Measurements from ENCODE around the gene CACNA2D3. TPM values are rescaled to one million over a fixed set of nuclear protein-coding genes. Genes with fewer than 3 reads are reported as not detected.

CACNA2D3 gene
- total and polyA plus RNA-seq, 2 experiments from 2014 or later: 0.30 to 0.43 TPM

GRCh38 chr3:54427941-54428871 is 305.9 kb downstream of the CACNA2D3 start:
- no peaks in the 10 kb centered on the region for H3K9me3 ChIP-seq (ENCODE audit: low read depth)
- 0 out of 2 replicates have a peak, but pooled peaks cover 5% of the 10 kb centered on the region for H3K4me1 ChIP-seq (ENCODE audit: insufficient read depth)
- H3K9ac ChIP-seq: no peak overlapping the region
- no peaks in the 10 kb centered on the region for H3K79me2 ChIP-seq (ENCODE audit: insufficient read depth)
- peak; percentile 75 for DNase-seq
- H3K27me3 ChIP-seq (replicated peaks; ENCODE audit: insufficient read depth): no peaks in the 10 kb centered on the region
- in situ Hi-C loops (cut with MboI): loop anchor here (25.0 kb wide), 2 partner anchors 1059 to 1309 kb away; partner anchors contain the start of gene WNT5A
- no peaks in the 10 kb centered on the region for H3K9me2 ChIP-seq (ENCODE audit: insufficient read depth)
- H3F3A ChIP-seq (ENCODE audit: insufficient read depth): no peaks in the 10 kb centered on the region
- H3K36me3 ChIP-seq (ENCODE audit: low read depth): no peaks in the 10 kb centered on the region
- no peak overlapping the region for H3K27ac ChIP-seq
- TF ChIP-seq EZH2phosphoT487 (IDR thresholded peaks at IDR 0.05; ENCODE audit: insufficient read depth, low read depth): no peak
- TF ChIP-seq EZH2 (IDR thresholded peaks at IDR 0.05; ENCODE audit: insufficient read depth, poor library complexity, severe bottlenecking): no peak
- 6 to 11% methylated on average over 9 of the region's 9 CpGs for WGBS, 2 experiments (ENCODE audit: low coverage in 1 of 2, low lambda C conversion rate in 2 of 2, missing lambda C conversion rate in 2 of 2)
- H3K4me2 ChIP-seq (ENCODE audit: unreplicated experiment): peak overlapping the region; percentile 57
- H3K4me3 ChIP-seq: peak overlapping the region; percentile 47
- H4K20me1 ChIP-seq (ENCODE audit: insufficient read depth): no peaks in the 10 kb centered on the region
- H2AFZ ChIP-seq: 0 out of 2 replicates have a peak overlapping the region, but pooled peaks have one; percentile 37

GRCh38 chr3:54432975-54433374 is 310.6 kb downstream of the CACNA2D3 start:
- H3K27me3 ChIP-seq (replicated peaks; ENCODE audit: insufficient read depth): no peaks in the 10 kb centered on the region
- H2AFZ ChIP-seq: no peak overlapping the region
- no peaks in the 10 kb centered on the region for H3K4me1 ChIP-seq (ENCODE audit: insufficient read depth)
- no peaks in the 10 kb centered on the region for H3F3A ChIP-seq (ENCODE audit: insufficient read depth)
- 0 to 4% methylated on average over 1 of the region's 1 CpG for WGBS, 2 experiments (ENCODE audit: low coverage in 1 of 2, low lambda C conversion rate in 2 of 2, missing lambda C conversion rate in 2 of 2)
- no peak overlapping the region for H3K4me2 ChIP-seq (ENCODE audit: unreplicated experiment)
- no peak overlapping the region for H3K9ac ChIP-seq
- H3K36me3 ChIP-seq (ENCODE audit: low read depth): no peaks in the 10 kb centered on the region
- no peak overlapping the region for H3K27ac ChIP-seq
- no peaks in the 10 kb centered on the region for H3K9me2 ChIP-seq (ENCODE audit: insufficient read depth)
- H3K79me2 ChIP-seq (ENCODE audit: insufficient read depth): no peaks in the 10 kb centered on the region
- no peaks in the 10 kb centered on the region for H4K20me1 ChIP-seq (ENCODE audit: insufficient read depth)
- no peak for DNase-seq
- no peaks in the 10 kb centered on the region for H3K9me3 ChIP-seq (ENCODE audit: low read depth)
- in situ Hi-C loops (cut with MboI): loop anchor here (25.0 kb wide), 2 partner anchors 1054 to 1304 kb away; partner anchors contain the start of gene WNT5A
- TF ChIP-seq EZH2 (IDR thresholded peaks at IDR 0.05; ENCODE audit: insufficient read depth, poor library complexity, severe bottlenecking) (no peak), EZH2phosphoT487 (IDR thresholded peaks at IDR 0.05; ENCODE audit: insufficient read depth, low read depth) (no peak)
- H3K4me3 ChIP-seq: no peak overlapping the region

GRCh38 chr3:54433846-54434245 is 311.5 kb downstream of the CACNA2D3 start:
- TF ChIP-seq EZH2phosphoT487 (IDR thresholded peaks at IDR 0.05; ENCODE audit: insufficient read depth, low read depth): no peak
- TF ChIP-seq EZH2 (IDR thresholded peaks at IDR 0.05; ENCODE audit: insufficient read depth, poor library complexity, severe bottlenecking): no peak
- H3K27ac ChIP-seq: no peak overlapping the region
- H3K4me1 ChIP-seq (ENCODE audit: insufficient read depth): no peaks in the 10 kb centered on the region
- DNase-seq: no peak
- H3K79me2 ChIP-seq (ENCODE audit: insufficient read depth): no peaks in the 10 kb centered on the region
- no peak overlapping the region for H2AFZ ChIP-seq
- H3K36me3 ChIP-seq (ENCODE audit: low read depth): no peaks in the 10 kb centered on the region
- no peak overlapping the region for H3K9ac ChIP-seq
- 68 to 70% methylated on average over 6 of the region's 6 CpGs for WGBS, 2 experiments (ENCODE audit: low coverage in 1 of 2, low lambda C conversion rate in 2 of 2, missing lambda C conversion rate in 2 of 2)
- H3K27me3 ChIP-seq (replicated peaks; ENCODE audit: insufficient read depth): no peaks in the 10 kb centered on the region
- H3K9me3 ChIP-seq (ENCODE audit: low read depth): no peaks in the 10 kb centered on the region
- no peaks in the 10 kb centered on the region for H3F3A ChIP-seq (ENCODE audit: insufficient read depth)
- H4K20me1 ChIP-seq (ENCODE audit: insufficient read depth): no peaks in the 10 kb centered on the region
- no peaks in the 10 kb centered on the region for H3K9me2 ChIP-seq (ENCODE audit: insufficient read depth)
- H3K4me2 ChIP-seq (ENCODE audit: unreplicated experiment): no peak overlapping the region
- no peak overlapping the region for H3K4me3 ChIP-seq
- in situ Hi-C loops (cut with MboI): loop anchor here (25.0 kb wide), 2 partner anchors 1053 to 1303 kb away; partner anchors contain the start of gene WNT5A

GRCh38 chr3:54434756-54435155 is 312.4 kb downstream of the CACNA2D3 start:
- no peak for TF ChIP-seq EZH2phosphoT487 (IDR thresholded peaks at IDR 0.05; ENCODE audit: insufficient read depth, low read depth)
- no peak for TF ChIP-seq EZH2 (IDR thresholded peaks at IDR 0.05; ENCODE audit: insufficient read depth, poor library complexity, severe bottlenecking)
- Histone ChIP-seq H3K4me2 (ENCODE audit: unreplicated experiment) (no peak overlapping the region), H3K9me3 (ENCODE audit: low read depth) (no peaks in the 10 kb centered on the region), H4K20me1 (ENCODE audit: insufficient read depth) (no peaks in the 10 kb centered on the region), H3K36me3 (ENCODE audit: low read depth) (no peaks in the 10 kb centered on the region), H3K9ac (no peak overlapping the region), H3K4me1 (ENCODE audit: insufficient read depth) (no peaks in the 10 kb centered on the region), H3F3A (ENCODE audit: insufficient read depth) (no peaks in the 10 kb centered on the region), H2AFZ (no peak overlapping the region), H3K27ac (no peak overlapping the region), H3K9me2 (ENCODE audit: insufficient read depth) (no peaks in the 10 kb centered on the region), H3K27me3 (replicated peaks; ENCODE audit: insufficient read depth) (no peaks in the 10 kb centered on the region), H3K4me3 (no peak overlapping the region), H3K79me2 (ENCODE audit: insufficient read depth) (no peaks in the 10 kb centered on the region)
- in situ Hi-C loops (cut with MboI): loop anchor here (25.0 kb wide), 2 partner anchors 1053 to 1303 kb away; partner anchors contain the start of gene WNT5A
- WGBS, 2 experiments (ENCODE audit: low coverage in 1 of 2, low lambda C conversion rate in 2 of 2, missing lambda C conversion rate in 2 of 2): 67 to 80% methylated on average over 2 of the region's 2 CpGs
- DNase-seq: no peak
